Measurements from ENCODE around the gene ZW10.

GRCh38 chr11:113715882-113716625 lies 57.4 kb downstream of the ZW10 start:
- TF ChIP-seq CTCF (IDR thresholded peaks at IDR 0.05) (no peak), POLR2A (IDR thresholded peaks at IDR 0.05) (no peak)

Measured in esophagus squamous epithelium (tissue), 4 donors.